Subcutaneous adipose tissue (tissue), 4 donors: Measurements from ENCODE around the gene FEN1. TPM values are rescaled to one million over a fixed set of nuclear protein-coding genes. Genes with fewer than 3 reads are reported as not detected.

Experiments used
- CTCF ChIP-seq: fragments of 450-650 bp; IDR thresholded peaks from one replicate; pipeline ENCODE4 v1.5.1; 2016; ENCODE audit warnings: low read depth, mild to moderate bottlenecking, control low read depth, antibody characterized with exemption, moderate library complexity
- total RNA-seq, 4 donors: library from RNA; depleted of rRNA; stranded (reverse); fragments of >200 nt; gene quantifications; one replicate each; pipeline ENCODE4 v1.1.0, GENCODE V29; 2016

Gene FEN1
- 1 to 10 TPM; 4.9 to 7.7 (median 6.3) TPM for total RNA-seq

GRCh38 chr11:61792310-61793082 is at the start of gene FEN1, which contains the start of gene TMEM258:
Gene FEN1, plus strand, starts transcription at chr11:61792911. Its CDS starts 2,451 bp downstream, at chr11:61795362.
Gene TMEM258, minus strand, starts transcription at chr11:61792599. Its CDS starts 41 bp downstream, at chr11:61792558.
- TF ChIP-seq CTCF = no peak

- TF ChIP-seq CTCF = no peak
These were observed 49.1 kb upstream of the FEN1 start for GRCh38 chr11:61743486-61744095.

DNA sequence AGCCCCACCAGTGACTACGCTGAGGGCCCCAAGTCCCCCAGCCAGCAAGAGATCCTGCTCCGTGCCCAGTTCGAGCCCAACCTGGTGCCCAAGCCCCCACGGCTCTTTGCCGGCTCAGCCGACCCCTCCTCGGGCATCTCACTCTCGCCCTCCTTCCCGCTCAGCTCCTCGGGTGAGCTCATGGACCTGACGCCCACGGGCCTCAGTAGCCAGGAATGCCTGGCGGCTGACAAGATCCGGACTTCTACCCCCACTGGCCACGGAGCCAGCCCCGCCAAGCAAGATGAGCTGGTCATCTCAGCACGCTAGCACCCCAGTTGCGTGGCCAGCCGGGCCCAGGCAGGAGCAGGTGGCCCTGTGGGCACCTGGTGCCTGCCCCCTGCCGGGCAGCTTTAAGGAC is 48.5 kb upstream of the FEN1 start:
- TF ChIP-seq CTCF = no peak

GRCh38 chr11:61744609-61745156 is 48.0 kb upstream of the FEN1 start:
- no peak for TF ChIP-seq CTCF

DNA sequence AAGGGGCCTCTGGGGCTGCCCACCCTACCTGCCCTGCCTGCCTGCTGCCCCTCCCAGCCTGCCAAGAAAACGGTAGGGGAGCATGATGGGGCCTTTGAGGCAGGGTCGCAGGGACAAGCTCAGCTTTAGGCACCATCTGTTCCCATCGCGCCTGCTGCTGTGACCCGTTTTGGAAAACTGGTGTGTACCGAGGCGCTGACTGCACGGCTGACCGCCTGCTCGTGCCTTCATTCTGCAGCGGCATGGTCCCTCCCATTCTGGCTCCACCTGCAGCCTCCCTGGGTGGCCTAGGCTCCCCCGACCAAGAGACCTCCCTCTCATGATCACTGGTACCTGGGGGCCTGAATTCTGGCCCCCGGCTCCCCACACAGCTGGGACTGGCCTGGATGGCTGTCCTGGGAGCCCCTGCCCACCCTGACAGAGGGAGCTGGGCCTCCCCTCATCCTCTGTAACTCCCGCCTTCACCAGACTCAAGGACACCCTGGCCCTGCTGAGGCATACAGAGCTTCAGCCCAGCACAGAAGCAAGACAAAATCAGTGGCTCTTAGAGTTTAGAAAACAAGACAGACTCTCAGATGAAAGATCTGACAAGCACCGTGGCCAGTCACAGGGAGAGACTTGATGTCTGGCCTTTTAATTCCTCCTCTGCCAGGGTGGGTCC is 46.8 kb upstream of the FEN1 start:
- no peak for TF ChIP-seq CTCF

DNA sequence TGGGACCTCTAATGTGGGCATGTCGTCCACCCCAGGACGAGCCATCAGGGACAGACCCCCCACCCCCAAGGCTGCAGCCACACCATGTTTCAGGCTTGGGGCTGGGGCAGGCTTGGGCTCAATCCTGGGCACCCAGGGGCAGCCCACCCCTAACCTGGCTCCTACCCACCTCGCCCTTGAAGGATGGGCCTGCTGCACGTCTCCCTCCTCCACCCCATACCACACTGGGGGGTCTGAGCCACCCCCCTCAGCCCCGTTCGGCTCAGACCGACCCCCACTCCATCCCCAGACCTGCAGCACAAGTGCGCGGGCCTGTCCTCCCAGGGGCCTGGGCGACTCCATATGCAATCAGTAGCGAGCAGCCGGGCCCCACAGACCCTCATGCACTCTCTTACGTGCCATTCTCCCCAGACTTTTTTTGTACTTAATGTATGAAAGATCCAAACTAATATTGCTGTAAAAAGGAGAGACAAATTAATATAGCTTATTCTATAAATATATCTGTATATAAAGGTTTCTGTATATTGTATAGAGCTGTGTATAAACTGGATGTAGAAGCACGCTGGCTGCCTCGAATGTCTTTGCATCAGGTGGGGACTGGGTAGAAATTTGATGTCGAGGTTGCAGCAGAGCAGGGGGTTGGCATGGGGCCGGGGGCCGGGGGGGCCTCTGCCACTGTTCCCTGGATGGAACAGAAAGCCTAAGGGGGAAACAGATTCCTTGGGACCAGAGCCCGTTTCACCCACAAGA is 46.1 kb upstream of the FEN1 start:
- no peak for TF ChIP-seq CTCF
